Neural cell (in vitro differentiated cells): ENCODE results near the gene ABCC5. TPM values are rescaled to one million over a fixed set of nuclear protein-coding genes. Genes with fewer than 3 reads are reported as not detected.

Experiments used
- H2AFZ ChIP-seq: fragments of 200-600, 300-800 bp; sonication (generic), shearing (Covaris generic); 2 replicates; pipeline ENCODE4 v1.6.0; 2014; ENCODE audit warnings: low read depth, mild to moderate bottlenecking, antibody characterized with exemption, low read length, moderate library complexity
- H3F3A ChIP-seq: fragments of 200-600 bp; shearing (Covaris generic); 2 replicates; pipeline ENCODE4 v1.6.1; 2016; ENCODE audit warnings: mild to moderate bottlenecking, moderate library complexity, mixed read lengths, antibody characterized with exemption, low read length; ENCODE audit not compliant: insufficient read depth, poor library complexity, severe bottlenecking
- H3K27ac ChIP-seq: fragments of 200-600, 300-800 bp; sonication (generic), shearing (Covaris generic); 2 replicates; pipeline ENCODE4 v1.5.1; 2014; ENCODE audit warnings: mild to moderate bottlenecking, low read length, moderate library complexity
- H3K27me3 ChIP-seq: fragments of 300-800, 200-600 bp; sonication (generic), shearing (Covaris generic); 2 replicates; pipeline ENCODE4 v1.6.0; 2014; ENCODE audit warnings: mild to moderate bottlenecking, low read depth, low read length, moderate library complexity; ENCODE audit not compliant: insufficient read depth
- H3K36me3 ChIP-seq: fragments of 300-800, 200-600 bp; sonication (generic), shearing (Covaris generic); 2 replicates; pipeline ENCODE4 v1.5.1; 2014; ENCODE audit warnings: mild to moderate bottlenecking, antibody characterized with exemption, low read length, moderate library complexity; ENCODE audit not compliant: insufficient read depth
- H3K4me2 ChIP-seq: fragments of 300-800, 200-600 bp; sonication (generic), shearing (Covaris generic); 2 replicates; pipeline ENCODE4 v1.6.0; 2014; ENCODE audit warnings: mild to moderate bottlenecking, low read length
- H3K4me3 ChIP-seq: fragments of 300-800, 200-600 bp; sonication (generic), shearing (Covaris generic); 2 replicates; pipeline ENCODE4 v1.5.1; 2014; ENCODE audit warnings: mild to moderate bottlenecking, low read length, moderate library complexity
- H3K79me2 ChIP-seq: fragments of 200-600 bp; shearing (Covaris generic); replicated peaks from 2 replicates; pipeline ENCODE4 v1.6.0; 2014; ENCODE audit warnings: mild to moderate bottlenecking, low read length, moderate library complexity; ENCODE audit not compliant: insufficient read depth
- H3K9ac ChIP-seq: fragments of 300-800, 200-600 bp; sonication (generic), shearing (Covaris generic); 2 replicates; pipeline ENCODE4 v1.6.1; 2016; ENCODE audit warnings: mild to moderate bottlenecking, low read length, mixed read lengths
- H3K9me2 ChIP-seq: fragments of 200-600 bp; shearing (Covaris generic); 2 replicates; pipeline ENCODE4 v1.6.1; 2016; ENCODE audit warnings: mild to moderate bottlenecking, low read length, mixed read lengths; ENCODE audit not compliant: insufficient read depth
- H3K9me3 ChIP-seq: fragments of 200-600, 300-800 bp; sonication (generic), shearing (Covaris generic); 2 replicates; pipeline ENCODE4 v1.6.1; 2016; ENCODE audit warnings: mild to moderate bottlenecking, mixed run types, low read length, moderate library complexity, mixed read lengths
- H4K20me1 ChIP-seq: fragments of 200-600 bp; shearing (Covaris generic); 2 replicates; pipeline ENCODE4 v1.6.1; 2016; ENCODE audit warnings: mild to moderate bottlenecking, mixed run types; ENCODE audit not compliant: insufficient read depth
- CTCF ChIP-seq: fragments of 450-650 bp; IDR thresholded peaks from 2 replicates; pipeline ENCODE4 v1.5.1; 2014; ENCODE audit warnings: antibody characterized with exemption, mild to moderate bottlenecking, moderate library complexity; ENCODE audit not compliant: poor library complexity, severe bottlenecking
- EP300 ChIP-seq: fragments of 450-650 bp; conservative IDR thresholded peaks from 2 replicates; pipeline ENCODE4 v1.6.1; 2014; ENCODE audit warnings: antibody characterized with exemption, mild to moderate bottlenecking, moderate library complexity; ENCODE audit not compliant: poor library complexity, severe bottlenecking
- EZH2 ChIP-seq: fragments of 200-600, 300-800 bp; shearing (Covaris generic), sonication (generic); IDR thresholded peaks from 2 replicates; pipeline ENCODE4 v1.6.1; 2014; ENCODE audit warnings: antibody characterized with exemption, low read length, borderline replicate concordance, mild to moderate bottlenecking; ENCODE audit not compliant: insufficient read depth, poor library complexity, severe bottlenecking
- MXI1 ChIP-seq: fragments of 450-650 bp; conservative IDR thresholded peaks from 2 replicates; pipeline ENCODE4 v1.6.1; 2014; ENCODE audit warnings: antibody characterized with exemption, mild to moderate bottlenecking; ENCODE audit not compliant: poor library complexity, severe bottlenecking
- POLR2AphosphoS5 ChIP-seq: IDR thresholded peaks from 2 replicates; pipeline ENCODE4 v1.6.1; 2012
- RAD21 ChIP-seq: fragments of 450-650 bp; conservative IDR thresholded peaks from 2 replicates; pipeline ENCODE4 v1.6.1; 2014; ENCODE audit warnings: antibody characterized with exemption, mild to moderate bottlenecking, moderate library complexity
- REST ChIP-seq: IDR thresholded peaks from 2 replicates; pipeline ENCODE4 v1.6.1; 2012; ENCODE audit warnings: borderline replicate concordance
- SMC3 ChIP-seq: fragments of 450-650 bp; conservative IDR thresholded peaks from 2 replicates; pipeline ENCODE4 v1.6.1; 2014; ENCODE audit warnings: antibody characterized with exemption, mild to moderate bottlenecking, moderate library complexity; ENCODE audit not compliant: poor library complexity
- TAF1 ChIP-seq: IDR thresholded peaks from 2 replicates; pipeline ENCODE4 v1.6.1; 2012; ENCODE audit warnings: low read depth
- polyA plus RNA-seq: library from polyadenylated mRNA; depleted of rRNA; stranded (reverse); fragments of >200 nt; gene quantifications from 2 replicates; pipeline ENCODE4 v1.2.3, GENCODE V29; 2014

ABCC5 gene
- polyA plus RNA-seq, 1 donor from 2014 or later: 227 TPM

- no peaks in the 10 kb centered on the region for H3K79me2 ChIP-seq
- H3K27me3 ChIP-seq: no peaks in the 10 kb centered on the region
- no peaks in the 10 kb centered on the region for H4K20me1 ChIP-seq
- H3K9ac ChIP-seq: no peak overlapping the region
- no peaks in the 10 kb centered on the region for H3F3A ChIP-seq
- H2AFZ ChIP-seq: no peak overlapping the region
- H3K4me2 ChIP-seq: peak overlapping the region; percentile 19
- H3K9me3 ChIP-seq: no peaks in the 10 kb centered on the region
- H3K9me2 ChIP-seq: no peaks in the 10 kb centered on the region
- no peak overlapping the region for H3K4me3 ChIP-seq
- TF ChIP-seq POLR2AphosphoS5 (peak; percentile 78), SMC3 (no peak), EP300 (peak; percentile 71), MXI1 (no peak), RAD21 (no peak), CTCF (no peak), REST (peak; percentile 95), TAF1 (no peak), EZH2 (no peak)
- H3K36me3 ChIP-seq: no peaks in the 10 kb centered on the region
- no peak overlapping the region for H3K27ac ChIP-seq
These were observed 119.7 kb downstream of the ABCC5 start for GRCh38 chr3:183898028-183898431.

- no peak overlapping the region for H2AFZ ChIP-seq
- no peaks in the 10 kb centered on the region for H3F3A ChIP-seq
- H3K27ac ChIP-seq: no peak overlapping the region
- no peaks in the 10 kb centered on the region for H3K79me2 ChIP-seq
- H3K36me3 ChIP-seq: no peaks in the 10 kb centered on the region
- H3K4me3 ChIP-seq: no peak overlapping the region
- no peaks in the 10 kb centered on the region for H3K9me2 ChIP-seq
- TF ChIP-seq POLR2AphosphoS5 (no peak), EZH2 (no peak), RAD21 (no peak)
- H3K4me2 ChIP-seq: peak overlapping the region; percentile 19
- no peaks in the 10 kb centered on the region for H3K27me3 ChIP-seq
- no peaks in the 10 kb centered on the region for H3K9me3 ChIP-seq
- no peaks in the 10 kb centered on the region for H4K20me1 ChIP-seq
- H3K9ac ChIP-seq: no peak overlapping the region
These were observed 120.1 kb downstream of the ABCC5 start for GRCh38 chr3:183897606-183898005.

GRCh38 chr3:183896610-183897009, 121.1 kb downstream of the ABCC5 start:
- H3K27ac ChIP-seq: no peak overlapping the region
- H3K9ac ChIP-seq: no peak overlapping the region
- no peaks in the 10 kb centered on the region for H3K36me3 ChIP-seq
- TF ChIP-seq POLR2AphosphoS5: no peak
- no peak for TF ChIP-seq EP300
- TF ChIP-seq CTCF: no peak
- TF ChIP-seq MXI1: no peak
- no peak for TF ChIP-seq REST
- no peaks in the 10 kb centered on the region for H4K20me1 ChIP-seq
- no peaks in the 10 kb centered on the region for H3K9me3 ChIP-seq
- no peak overlapping the region for H3K4me2 ChIP-seq
- H2AFZ ChIP-seq: no peak overlapping the region
- no peaks in the 10 kb centered on the region for H3K9me2 ChIP-seq
- no peaks in the 10 kb centered on the region for H3K27me3 ChIP-seq
- H3K79me2 ChIP-seq: no peaks in the 10 kb centered on the region
- H3K4me3 ChIP-seq: no peak overlapping the region
- no peaks in the 10 kb centered on the region for H3F3A ChIP-seq
